Mammary epithelial cell (primary cell): Measurements from ENCODE around the gene TMEM170A.

Source experiments
- CTCF ChIP-seq, 2 donors: IDR thresholded peaks in 1 of 2; conservative IDR thresholded peaks in 1 of 2; 2 replicates each; pipeline ENCODE4 v1.5.1; 2011 to 2012; ENCODE audit warnings: inconsistent platforms in 2 of 2, low read length in 2 of 2, mild to moderate bottlenecking in 2 of 2, control low read depth in 1 of 2, low read depth in 1 of 2; ENCODE audit not compliant: insufficient read depth in 1 of 2; ENCODE audit errors: extremely low read depth in 1 of 2
- EZH2 ChIP-seq: IDR thresholded peaks from 2 replicates; pipeline ENCODE4 v1.6.1; 2012; ENCODE audit warnings: low read length, inconsistent platforms, borderline replicate concordance

- TF ChIP-seq CTCF (conservative IDR thresholded peaks at IDR 0.05 in 1 of 2, IDR thresholded peaks at IDR 0.05 in 1 of 2; ENCODE audit: extremely low read depth in 1 of 2, insufficient read depth in 1 of 2, low read depth in 1 of 2, low read length in 2 of 2) (no peak), EZH2 (no peak)
These were observed 42.7 kb downstream of the TMEM170A start for GRCh38 chr16:75421820-75422126.
